GM18526 (cell line): ENCODE measurements around the gene FAM131B.

ENCODE experiments used
- POLR2A ChIP-seq: IDR thresholded peaks from 3 replicates; pipeline ENCODE4 v1.6.1; 2011; ENCODE audit not compliant: insufficient read length; ENCODE audit errors: extremely low read depth

The FAM131B gene

DNA sequence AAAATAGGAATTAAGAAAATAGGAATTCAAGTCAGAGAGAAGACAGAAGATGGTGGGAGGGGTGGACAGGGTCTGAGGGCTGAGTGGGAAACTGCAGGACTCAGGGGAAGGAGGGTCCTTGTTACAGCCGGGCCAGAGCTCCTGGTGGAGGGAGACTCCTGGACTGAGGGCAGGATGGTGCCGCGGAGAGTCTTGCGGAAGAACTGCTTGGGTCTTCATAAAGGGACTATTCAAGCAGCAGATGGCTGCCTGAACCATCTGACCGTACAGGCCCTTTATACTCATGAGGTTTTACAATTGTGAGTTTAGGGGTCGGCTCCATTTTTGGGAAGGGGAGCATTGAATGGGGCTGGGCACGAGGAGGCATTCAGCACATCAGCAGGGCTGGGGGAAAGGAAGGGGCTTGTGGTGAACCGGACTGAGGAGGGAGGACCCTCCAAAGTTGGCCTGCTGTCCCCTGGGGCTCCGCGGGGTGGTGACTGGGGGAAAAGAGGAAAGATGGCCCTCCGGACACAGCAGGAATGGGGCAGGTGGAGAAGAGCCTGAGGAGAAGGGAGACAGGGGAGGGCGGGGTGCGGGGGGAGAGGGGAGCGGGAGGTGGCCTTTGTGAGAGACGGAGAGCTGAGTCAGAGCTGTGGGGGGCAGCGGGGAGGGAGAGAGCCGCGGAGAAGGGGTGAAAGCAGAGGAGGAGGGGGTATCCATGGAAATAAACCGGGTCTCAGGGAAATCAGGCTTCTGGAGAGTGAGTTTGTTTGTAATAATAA lies 1.5 kb downstream of the FAM131B start:
- no peak for TF ChIP-seq POLR2A

DNA sequence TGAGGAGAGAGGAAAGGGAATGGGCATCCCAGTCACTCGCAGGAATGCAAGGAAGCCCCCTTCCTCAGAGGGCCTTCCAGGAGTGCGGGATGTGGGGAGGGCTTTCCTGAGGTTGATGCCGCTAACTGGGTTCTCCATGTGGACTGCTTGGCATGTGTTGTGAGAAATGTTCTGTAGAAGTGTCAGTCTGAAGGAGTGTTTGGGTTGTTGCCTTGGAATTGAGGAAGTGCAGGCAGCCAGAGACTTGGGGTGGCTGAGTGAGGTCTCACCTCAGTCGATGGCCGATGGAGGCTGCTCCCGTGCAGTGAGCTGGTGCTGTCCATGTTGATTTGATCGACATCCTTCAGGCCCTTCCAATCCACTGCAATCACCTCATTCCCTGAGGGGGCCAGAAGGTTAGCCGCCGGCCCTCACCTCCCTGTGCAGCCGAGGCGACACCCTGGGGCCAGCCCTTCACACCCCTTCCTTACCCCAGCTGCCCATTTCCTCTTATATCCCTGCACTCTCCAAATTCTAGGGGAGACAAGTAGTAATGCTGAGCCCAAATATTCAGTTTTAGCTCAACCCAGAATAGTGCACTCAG lies 2.7 kb downstream of the FAM131B start:
- no peak for TF ChIP-seq POLR2A

DNA sequence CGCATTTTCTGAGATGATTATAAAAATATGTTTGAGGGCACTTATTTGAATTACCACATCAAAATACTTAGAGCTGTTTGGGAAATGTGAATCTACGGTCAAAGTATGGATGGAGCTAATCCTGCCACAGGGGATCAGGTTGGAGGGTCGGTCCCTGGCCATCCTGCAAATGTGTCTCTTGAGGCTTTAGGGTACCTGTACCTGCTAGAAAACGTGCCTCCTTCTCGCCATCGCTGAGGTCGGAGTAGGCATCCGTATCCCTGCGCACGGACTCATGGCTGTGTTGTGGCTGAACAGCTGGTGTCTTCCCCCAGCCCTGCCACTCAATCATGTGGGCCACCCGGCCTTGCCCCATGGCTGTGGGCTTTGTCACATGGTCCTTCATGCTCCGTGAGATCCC lies 3.9 kb downstream of the FAM131B start:
- TF ChIP-seq POLR2A = no peak

DNA sequence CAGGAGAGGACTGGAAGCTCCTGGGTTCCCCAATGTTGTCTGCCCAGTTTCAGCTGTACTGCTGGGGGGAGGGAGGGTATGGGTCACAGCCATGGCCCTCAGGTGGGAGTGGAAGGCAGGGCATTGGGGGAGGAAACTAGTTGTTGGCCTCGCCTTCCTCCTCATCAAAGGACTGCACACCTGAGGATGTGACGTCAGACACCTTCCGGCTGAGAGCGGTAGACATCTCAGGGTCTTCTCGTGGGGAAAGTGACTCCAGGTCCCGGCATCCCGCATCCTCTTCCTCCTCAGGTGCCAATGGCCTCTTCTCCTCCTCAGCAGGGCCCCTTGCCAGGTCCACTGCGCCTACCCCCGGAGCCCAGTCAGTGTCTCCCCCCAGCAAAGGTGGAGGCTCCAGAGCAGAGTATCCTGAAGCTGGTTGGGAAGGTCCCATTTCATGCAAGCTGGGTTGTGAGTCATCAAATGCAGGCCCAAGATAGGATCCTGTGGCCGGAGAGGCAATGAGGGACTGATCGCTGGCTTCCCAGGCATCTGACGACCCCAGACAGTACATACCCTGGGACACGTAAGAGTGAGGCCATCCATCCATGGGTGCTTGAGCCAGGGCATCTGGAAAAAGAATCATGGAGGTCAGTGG lies 6.0 kb downstream of the FAM131B start:
- no peak for TF ChIP-seq POLR2A

DNA sequence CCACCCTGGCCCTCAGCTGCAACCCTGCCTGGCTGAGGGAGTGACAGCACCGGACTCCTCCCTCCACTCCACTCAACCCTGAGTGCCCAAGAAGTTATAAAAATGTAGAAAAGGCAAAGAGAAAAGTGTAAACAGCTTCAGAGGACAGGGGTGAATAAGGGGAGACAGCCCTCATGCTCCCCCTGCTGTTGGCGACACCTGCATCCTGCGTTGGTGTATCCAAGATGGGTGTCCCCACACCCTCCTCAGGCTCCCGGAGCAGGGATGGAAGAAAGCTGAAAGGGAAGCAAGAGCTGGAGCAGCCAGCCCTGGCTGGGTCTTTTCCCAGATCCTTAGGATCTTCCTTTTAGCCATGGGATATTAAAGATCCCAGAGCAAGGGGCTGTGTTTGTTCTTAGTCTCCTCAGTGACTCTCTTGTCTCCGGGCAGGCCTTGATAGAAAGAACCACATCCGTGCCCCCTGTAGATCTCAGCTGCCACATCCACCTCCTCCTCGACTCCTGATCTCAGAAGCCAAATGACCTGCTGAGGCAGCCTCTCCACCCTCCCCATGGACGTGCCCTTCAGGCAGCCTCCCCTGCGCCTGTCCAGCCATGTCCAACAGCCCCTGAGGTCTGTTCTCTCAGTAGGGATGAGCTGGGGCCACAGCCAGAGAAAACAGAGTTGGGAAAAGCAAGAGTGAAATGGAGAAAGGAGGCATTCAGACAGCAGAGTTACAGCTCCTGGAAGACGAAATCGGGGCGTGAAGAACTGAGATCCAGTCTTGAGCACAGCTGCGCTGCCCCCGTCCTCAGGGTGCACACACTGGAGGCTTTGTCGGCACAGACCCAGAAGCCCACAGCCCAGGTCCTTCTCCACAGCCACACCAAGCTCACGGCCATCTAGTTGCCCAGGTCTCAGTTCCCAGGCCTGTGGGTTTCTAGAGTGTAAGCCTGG lies 6.8 kb downstream of the FAM131B start:
- TF ChIP-seq POLR2A = no peak

DNA sequence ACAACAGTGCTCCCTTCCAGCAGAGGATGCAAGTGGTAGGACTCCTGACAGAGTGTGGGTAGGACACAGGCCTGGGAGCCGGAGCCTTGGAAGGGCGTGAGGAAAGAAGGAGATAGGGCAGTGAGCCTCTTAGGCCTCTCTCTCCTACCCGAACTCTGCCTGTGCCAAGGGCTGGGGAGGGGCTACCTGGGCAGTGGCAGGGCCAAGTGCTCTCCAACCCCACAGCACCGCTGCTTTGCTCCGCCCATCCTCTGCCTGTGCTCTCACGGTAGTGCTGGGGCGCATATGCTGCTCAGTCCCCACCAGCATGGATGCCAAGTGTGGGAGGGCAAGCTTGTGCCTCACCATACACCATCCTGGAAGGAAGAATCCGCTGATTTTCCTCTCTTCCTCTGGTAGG lies 7.5 kb downstream of the FAM131B start:
- no peak for TF ChIP-seq POLR2A

DNA sequence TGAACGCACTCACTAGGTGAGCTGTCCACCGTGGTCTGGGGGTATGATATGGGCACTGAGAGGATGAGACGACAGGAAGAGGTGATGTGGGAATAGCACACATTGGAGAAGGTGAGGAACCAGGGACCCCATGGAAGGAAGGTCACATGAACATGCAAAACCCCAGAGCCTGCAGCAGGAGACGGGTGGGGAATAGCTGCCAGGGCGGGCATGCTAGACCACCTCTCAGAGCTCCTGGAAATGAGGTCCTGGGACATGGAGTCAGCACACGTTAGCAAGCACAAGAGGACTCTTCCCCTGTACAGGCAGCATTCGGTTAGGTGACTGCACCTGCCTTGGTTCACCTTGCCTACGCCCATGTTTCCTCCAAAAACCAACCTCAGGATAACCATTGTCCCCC lies 8.1 kb downstream of the FAM131B start:
- no peak for TF ChIP-seq POLR2A

DNA sequence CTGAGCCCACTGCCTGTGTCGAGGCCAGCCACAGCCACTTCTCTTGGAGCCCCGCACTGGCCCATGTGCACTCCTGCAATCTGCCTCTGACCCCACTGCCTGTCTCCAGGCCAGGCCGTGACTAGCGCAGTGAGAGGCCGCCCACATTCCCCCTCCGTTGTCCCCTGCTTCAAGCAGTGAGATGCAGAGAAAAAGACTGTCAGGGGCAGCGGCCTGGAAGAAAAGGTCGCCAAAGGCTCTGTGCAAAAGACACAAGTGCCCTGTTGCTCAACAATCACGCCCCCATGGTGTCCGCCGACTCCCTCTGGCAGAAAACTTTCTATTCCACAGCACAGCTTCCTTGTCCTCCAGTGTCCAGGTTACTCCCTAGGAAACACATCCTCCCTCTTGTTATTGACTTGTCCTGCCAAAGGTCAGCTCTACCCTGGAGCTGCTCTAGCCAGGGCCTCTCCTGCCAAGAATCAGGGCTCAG lies 9.9 kb downstream of the FAM131B start:
- no peak for TF ChIP-seq POLR2A

DNA sequence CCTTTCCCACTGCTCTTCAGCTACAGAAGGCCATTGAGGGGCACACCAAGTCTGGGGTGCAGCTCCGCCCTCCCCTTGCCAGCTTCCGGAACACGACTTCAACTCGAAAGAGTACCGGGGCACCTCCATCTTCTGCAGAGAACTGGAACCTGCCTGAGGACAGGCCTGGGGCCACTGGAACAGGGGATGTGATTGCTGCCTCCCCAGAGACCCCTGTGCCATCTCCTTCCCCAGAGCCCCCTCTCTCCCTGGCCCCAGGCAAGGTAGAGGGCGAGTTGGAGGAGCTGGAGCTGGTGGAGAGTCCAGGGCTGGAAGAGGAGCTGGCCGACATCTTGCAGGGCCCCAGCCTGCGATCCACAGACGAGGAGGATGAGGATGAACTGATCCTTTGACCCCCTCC lies 10.9 kb downstream of the FAM131B start:
- TF ChIP-seq POLR2A = no peak

DNA sequence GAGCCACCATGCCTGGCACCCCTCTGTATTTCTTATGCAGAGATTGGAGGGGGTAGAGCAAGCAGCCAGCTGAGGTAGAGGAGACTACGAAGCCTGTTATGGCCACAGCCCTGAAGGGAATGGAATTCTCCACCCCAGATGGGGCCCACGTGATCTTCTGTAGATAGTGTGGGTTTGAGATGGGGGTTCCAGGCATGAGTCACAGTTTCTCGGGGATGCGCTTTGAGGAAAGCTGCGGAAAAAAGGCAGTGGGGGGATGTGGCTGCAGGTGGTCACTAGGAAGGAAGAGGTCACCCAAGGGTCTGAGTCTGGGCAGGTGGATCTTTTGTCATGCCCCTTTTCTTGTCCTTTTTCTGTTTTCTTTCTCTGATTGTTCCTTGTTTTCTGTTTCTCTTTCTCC lies 11.5 kb downstream of the FAM131B start:
- TF ChIP-seq POLR2A = no peak

DNA sequence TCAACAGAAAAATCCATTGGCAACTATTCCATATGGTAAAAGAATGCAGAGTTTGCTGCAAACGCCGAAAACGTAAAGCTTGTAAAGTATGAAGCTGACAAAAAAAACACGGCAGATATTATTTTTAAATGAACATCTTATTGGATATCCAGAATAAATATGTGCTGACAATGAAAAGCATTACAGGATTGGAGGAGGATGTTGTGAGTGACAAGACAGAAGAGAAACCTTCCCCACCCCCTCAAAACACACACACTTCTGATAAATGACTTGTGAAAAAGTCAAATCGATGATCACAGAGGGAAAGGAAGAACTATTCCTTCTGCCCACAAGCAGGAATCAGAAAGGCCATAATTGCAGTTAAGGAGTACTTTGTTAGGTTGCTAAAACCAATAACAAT lies 14.6 kb downstream of the FAM131B start:
- no peak for TF ChIP-seq POLR2A

DNA sequence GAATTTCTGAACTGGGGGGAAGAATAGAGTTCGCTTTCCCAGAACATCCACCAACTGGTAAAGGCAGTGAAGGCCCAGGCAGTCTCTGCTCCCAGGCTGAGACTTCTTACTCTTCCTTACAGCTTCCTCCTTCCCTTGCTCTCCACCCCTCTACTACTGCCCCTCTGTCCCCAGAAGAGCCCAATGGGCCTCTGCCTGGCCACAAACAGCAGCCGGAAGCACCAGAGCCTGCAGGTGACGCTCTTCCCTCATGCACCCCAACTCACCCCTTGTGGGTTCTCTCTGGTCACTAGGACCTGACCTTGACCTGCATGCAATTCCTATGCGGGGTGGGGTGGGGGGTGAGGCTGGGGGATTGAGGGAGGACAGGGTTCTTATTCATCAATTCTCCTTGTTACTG lies 16.5 kb downstream of the FAM131B start:
- no peak for TF ChIP-seq POLR2A

DNA sequence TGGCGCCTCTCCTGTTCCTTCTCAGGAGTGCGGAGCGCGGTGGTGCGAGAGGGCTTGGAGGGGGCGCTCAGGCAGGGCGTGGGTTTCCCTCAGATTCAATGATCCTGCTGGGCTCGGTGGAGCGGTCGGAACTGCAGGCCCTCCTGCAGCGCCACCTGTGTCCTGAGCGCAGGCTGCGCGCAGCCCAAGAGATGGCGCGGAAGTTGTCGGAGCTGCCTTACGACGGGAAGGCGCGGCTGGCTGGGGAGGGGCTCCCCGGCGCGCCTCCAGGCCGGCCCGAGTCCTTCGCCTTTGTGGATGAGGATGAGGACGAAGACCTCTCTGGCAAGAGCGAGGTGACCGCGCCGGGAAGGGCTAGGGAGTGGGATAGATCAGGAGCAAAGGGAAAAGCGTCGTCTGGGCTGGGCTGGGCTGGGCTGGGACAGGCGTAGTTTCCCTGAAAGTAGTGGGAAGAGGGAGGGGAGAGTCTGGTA lies 17.0 kb downstream of the FAM131B start:
- TF ChIP-seq POLR2A = no peak

DNA sequence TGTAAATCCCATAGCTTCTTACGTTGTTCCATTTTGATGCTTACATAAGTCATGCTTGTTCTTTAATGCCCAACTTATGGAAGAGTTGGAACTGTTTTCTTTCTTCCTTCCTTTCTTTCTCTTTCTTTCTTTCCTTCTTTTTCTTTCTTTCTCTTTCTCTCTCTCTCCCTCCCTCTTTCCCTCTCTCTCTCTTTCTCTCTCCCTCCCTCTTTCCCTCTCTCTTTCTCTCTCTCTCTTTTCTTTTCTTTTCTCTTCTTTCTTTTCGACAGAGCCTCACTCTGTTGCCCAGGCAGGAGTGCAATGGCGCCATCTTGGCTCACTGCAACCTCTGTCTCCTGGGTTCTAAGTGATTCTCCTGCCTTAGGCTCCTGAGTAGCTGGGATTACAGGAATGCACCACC lies 18.9 kb downstream of the FAM131B start:
- TF ChIP-seq POLR2A = no peak

DNA sequence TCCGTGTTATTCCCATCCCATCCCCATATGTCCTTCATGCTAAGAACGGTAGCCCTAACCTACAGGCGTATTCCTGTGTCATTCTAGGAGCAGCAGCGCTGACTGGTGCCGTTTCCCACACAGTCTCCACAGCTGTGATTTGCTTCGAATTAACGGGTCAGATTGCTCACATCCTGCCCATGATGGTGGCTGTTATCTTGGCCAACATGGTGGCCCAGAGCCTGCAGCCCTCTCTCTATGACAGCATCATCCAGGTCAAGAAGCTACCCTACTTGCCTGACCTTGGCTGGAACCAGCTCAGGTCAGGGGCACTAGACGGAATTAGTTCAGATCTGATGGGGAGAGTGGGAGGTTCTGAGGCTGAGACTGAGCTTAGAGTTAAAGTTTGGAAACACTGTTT lies 20.7 kb downstream of the FAM131B start:
- TF ChIP-seq POLR2A = no peak
